ENCODE data around the gene RABGAP1.
"Not testable (repeated sequence)": the region's sequence is repeated elsewhere in the genome, so short reads cannot be mapped to it uniquely, and the experiment has no call there.

RABGAP1 gene

GRCh38 chr9:122940749-122941581 lies at the start of gene RABGAP1:
RABGAP1 (plus strand) TSS chr9:122941020; CDS start chr9:122957060, 16,040 bp downstream.
- Histone ChIP-seq H3K9ac (ENCODE audit: low read length) (peak within 1 kb of the TSS; percentile 66), H3K9me3 (ENCODE audit: low read length) (no peaks in the 10 kb centered on the region), H3K36me3 (ENCODE audit: insufficient read depth, low read length) (peaks cover 12% of the 10 kb centered on the region), H3K4me1 (ENCODE audit: insufficient read depth, low read length) (peaks cover 30% of the 10 kb centered on the region), H3K27me3 (ENCODE audit: control insufficient read depth in 1 of 2, insufficient read depth in 2 of 2, low read length in 2 of 2) (no peaks in the 10 kb centered on the region), H3K27ac (ENCODE audit: low read depth, low read length) (peak within 1 kb of the TSS; percentile 97), H3K4me3 (ENCODE audit: low read depth in 1 of 2, low read length in 2 of 2) (peak within 1 kb of the TSS; percentile 76 to 83)

GRCh38 chr9:122897969-122898368 lies 42.9 kb upstream of the RABGAP1 start:
- H3K9ac ChIP-seq (ENCODE audit: low read length), result no peak overlapping the region
- peaks cover 6% of the 10 kb centered on the region for H3K4me1 ChIP-seq (ENCODE audit: insufficient read depth, low read length)
- H3K4me3 ChIP-seq (ENCODE audit: low read depth in 1 of 2, low read length in 2 of 2), result no peak overlapping the region
- no peaks in the 10 kb centered on the region for H3K27me3 ChIP-seq (ENCODE audit: control insufficient read depth in 1 of 2, insufficient read depth in 2 of 2, low read length in 2 of 2)
- H3K9me3 ChIP-seq (ENCODE audit: low read length), result no peaks in the 10 kb centered on the region
- no peak overlapping the region for H3K27ac ChIP-seq (ENCODE audit: low read depth, low read length)
- H3K36me3 ChIP-seq (ENCODE audit: insufficient read depth, low read length), result peaks cover 10% of the 10 kb centered on the region

- Histone ChIP-seq H3K9ac (ENCODE audit: low read length) (no peak overlapping the region), H3K27ac (ENCODE audit: low read depth, low read length) (no peak overlapping the region), H3K9me3 (ENCODE audit: low read length) (no peaks in the 10 kb centered on the region), H3K4me1 (ENCODE audit: insufficient read depth, low read length) (peaks cover 23% of the 10 kb centered on the region), H3K27me3 (ENCODE audit: control insufficient read depth in 1 of 2, insufficient read depth in 2 of 2, low read length in 2 of 2) (no peaks in the 10 kb centered on the region), H3K4me3 (ENCODE audit: low read depth in 1 of 2, low read length in 2 of 2) (no peak overlapping the region), H3K36me3 (ENCODE audit: insufficient read depth, low read length) (peaks cover 4% of the 10 kb centered on the region)
These were observed 40.0 kb upstream of the RABGAP1 start for GRCh38 chr9:122900791-122901190.

GRCh38 chr9:122904466-122904822 lies 36.4 kb upstream of the RABGAP1 start:
- H3K4me1 ChIP-seq (ENCODE audit: insufficient read depth, low read length), result peaks cover 23% of the 10 kb centered on the region
- H3K9me3 ChIP-seq (ENCODE audit: low read length), result no peaks in the 10 kb centered on the region
- peak overlapping the region; percentile 71 to 97 for H3K4me3 ChIP-seq (ENCODE audit: low read depth in 1 of 2, low read length in 2 of 2)
- H3K9ac ChIP-seq (ENCODE audit: low read length), result peak overlapping the region; percentile 89
- H3K27ac ChIP-seq (ENCODE audit: low read depth, low read length), result peak overlapping the region; percentile 84
- no peaks in the 10 kb centered on the region for H3K27me3 ChIP-seq (ENCODE audit: control insufficient read depth in 1 of 2, insufficient read depth in 2 of 2, low read length in 2 of 2)
- H3K36me3 ChIP-seq (ENCODE audit: insufficient read depth, low read length), result peaks cover 4% of the 10 kb centered on the region

GRCh38 chr9:122904823-122905710 lies 35.8 kb upstream of the RABGAP1 start, which contains the start of gene RC3H2:
RC3H2 (minus strand) TSS chr9:122905359; CDS start chr9:122897509, 7,850 bp downstream.
- Histone ChIP-seq H3K27me3 (ENCODE audit: control insufficient read depth in 1 of 2, insufficient read depth in 2 of 2, low read length in 2 of 2) (no peaks in the 10 kb centered on the region), H3K4me1 (ENCODE audit: insufficient read depth, low read length) (peaks cover 23% of the 10 kb centered on the region), H3K9ac (ENCODE audit: low read length) (peak within 1 kb of the TSS; percentile 89), H3K36me3 (ENCODE audit: insufficient read depth, low read length) (peaks cover 4% of the 10 kb centered on the region), H3K4me3 (ENCODE audit: low read depth in 1 of 2, low read length in 2 of 2) (peak within 1 kb of the TSS; percentile 71 to 97), H3K9me3 (ENCODE audit: low read length) (no peaks in the 10 kb centered on the region), H3K27ac (ENCODE audit: low read depth, low read length) (peak within 1 kb of the TSS; percentile 84)

- H3K27ac ChIP-seq (ENCODE audit: low read depth, low read length); H3K9me3 ChIP-seq (ENCODE audit: low read length); H3K27me3 ChIP-seq (ENCODE audit: control insufficient read depth in 1 of 2, insufficient read depth in 2 of 2, low read length in 2 of 2); H3K4me3 ChIP-seq (ENCODE audit: low read depth in 1 of 2, low read length in 2 of 2); H3K9ac ChIP-seq (ENCODE audit: low read length): not testable (repeated sequence)
- peaks cover 12% of the 10 kb centered on the region for H3K36me3 ChIP-seq (ENCODE audit: insufficient read depth, low read length)
- H3K4me1 ChIP-seq (ENCODE audit: insufficient read depth, low read length), result peaks cover 23% of the 10 kb centered on the region
These were observed 34.7 kb upstream of the RABGAP1 start for GRCh38 chr9:122906122-122906521.

- no peaks in the 10 kb centered on the region for H3K27me3 ChIP-seq (ENCODE audit: control insufficient read depth in 1 of 2, insufficient read depth in 2 of 2, low read length in 2 of 2)
- peaks cover 19% of the 10 kb centered on the region for H3K36me3 ChIP-seq (ENCODE audit: insufficient read depth, low read length)
- H3K9ac ChIP-seq (ENCODE audit: low read length), result peak overlapping the region; percentile 25
- H3K9me3 ChIP-seq (ENCODE audit: low read length), result no peaks in the 10 kb centered on the region
- H3K4me1 ChIP-seq (ENCODE audit: insufficient read depth, low read length), result peaks cover 15% of the 10 kb centered on the region
- peak overlapping the region; percentile 79 for H3K27ac ChIP-seq (ENCODE audit: low read depth, low read length)
- H3K4me3 ChIP-seq (ENCODE audit: low read depth in 1 of 2, low read length in 2 of 2), result peak overlapping the region; percentile 55 to 71
These were observed 28.2 kb upstream of the RABGAP1 start for GRCh38 chr9:122912671-122912963.

- Histone ChIP-seq H3K27me3 (ENCODE audit: control insufficient read depth in 1 of 2, insufficient read depth in 2 of 2, low read length in 2 of 2) (no peaks in the 10 kb centered on the region), H3K9me3 (ENCODE audit: low read length) (no peaks in the 10 kb centered on the region), H3K36me3 (ENCODE audit: insufficient read depth, low read length) (peaks cover 19% of the 10 kb centered on the region), H3K9ac (ENCODE audit: low read length) (peak within 1 kb of the TSS; percentile 25), H3K4me3 (ENCODE audit: low read depth in 1 of 2, low read length in 2 of 2) (peak within 1 kb of the TSS; percentile 55 to 71), H3K4me1 (ENCODE audit: insufficient read depth, low read length) (peaks cover 15% of the 10 kb centered on the region), H3K27ac (ENCODE audit: low read depth, low read length) (peak within 1 kb of the TSS; percentile 79)
These were observed 27.7 kb upstream of the RABGAP1 start, which contains the start of gene ZBTB6 for GRCh38 chr9:122912964-122913673. ZBTB6 (minus strand) TSS chr9:122913323; CDS start chr9:122912072, 1,251 bp downstream.

- H3K4me3 ChIP-seq (ENCODE audit: low read depth in 1 of 2, low read length in 2 of 2), result no peak overlapping the region
- peaks cover 5% of the 10 kb centered on the region for H3K4me1 ChIP-seq (ENCODE audit: insufficient read depth, low read length)
- H3K9ac ChIP-seq (ENCODE audit: low read length), result no peak overlapping the region
- no peak overlapping the region for H3K27ac ChIP-seq (ENCODE audit: low read depth, low read length)
- H3K27me3 ChIP-seq (ENCODE audit: control insufficient read depth in 1 of 2, insufficient read depth in 2 of 2, low read length in 2 of 2), result no peaks in the 10 kb centered on the region
- peaks cover 17% of the 10 kb centered on the region for H3K36me3 ChIP-seq (ENCODE audit: insufficient read depth, low read length)
- H3K9me3 ChIP-seq (ENCODE audit: low read length), result no peaks in the 10 kb centered on the region
These were observed 22.5 kb upstream of the RABGAP1 start for GRCh38 chr9:122918310-122918709.

- no peaks in the 10 kb centered on the region for H3K9me3 ChIP-seq (ENCODE audit: low read length)
- H3K9ac ChIP-seq (ENCODE audit: low read length), result no peak overlapping the region
- no peak overlapping the region for H3K4me3 ChIP-seq (ENCODE audit: low read depth in 1 of 2, low read length in 2 of 2)
- no peaks in the 10 kb centered on the region for H3K27me3 ChIP-seq (ENCODE audit: control insufficient read depth in 1 of 2, insufficient read depth in 2 of 2, low read length in 2 of 2)
- H3K27ac ChIP-seq (ENCODE audit: low read depth, low read length), result no peak overlapping the region
- peaks cover 17% of the 10 kb centered on the region for H3K36me3 ChIP-seq (ENCODE audit: insufficient read depth, low read length)
- no peaks in the 10 kb centered on the region for H3K4me1 ChIP-seq (ENCODE audit: insufficient read depth, low read length)
These were observed 18.1 kb upstream of the RABGAP1 start for GRCh38 chr9:122922713-122923112.

- H3K27me3 ChIP-seq (ENCODE audit: control insufficient read depth in 1 of 2, insufficient read depth in 2 of 2, low read length in 2 of 2), result no peaks in the 10 kb centered on the region
- H3K4me1 ChIP-seq (ENCODE audit: insufficient read depth, low read length), result no peaks in the 10 kb centered on the region
- no peaks in the 10 kb centered on the region for H3K9me3 ChIP-seq (ENCODE audit: low read length)
- no peak overlapping the region for H3K27ac ChIP-seq (ENCODE audit: low read depth, low read length)
- H3K4me3 ChIP-seq (ENCODE audit: low read depth in 1 of 2, low read length in 2 of 2), result no peak overlapping the region
- peaks cover 15% of the 10 kb centered on the region for H3K36me3 ChIP-seq (ENCODE audit: insufficient read depth, low read length)
- no peak overlapping the region for H3K9ac ChIP-seq (ENCODE audit: low read length)
These were observed 16.9 kb upstream of the RABGAP1 start for GRCh38 chr9:122923947-122924346.

Data from muscle layer of colon (tissue), 2 donors.